ENCODE results near the gene CCT8L2.
"Not testable (repeated sequence)": the region's sequence is repeated elsewhere in the genome, so short reads cannot be mapped to it uniquely, and the experiment has no call there.

Gene CCT8L2

DNA sequence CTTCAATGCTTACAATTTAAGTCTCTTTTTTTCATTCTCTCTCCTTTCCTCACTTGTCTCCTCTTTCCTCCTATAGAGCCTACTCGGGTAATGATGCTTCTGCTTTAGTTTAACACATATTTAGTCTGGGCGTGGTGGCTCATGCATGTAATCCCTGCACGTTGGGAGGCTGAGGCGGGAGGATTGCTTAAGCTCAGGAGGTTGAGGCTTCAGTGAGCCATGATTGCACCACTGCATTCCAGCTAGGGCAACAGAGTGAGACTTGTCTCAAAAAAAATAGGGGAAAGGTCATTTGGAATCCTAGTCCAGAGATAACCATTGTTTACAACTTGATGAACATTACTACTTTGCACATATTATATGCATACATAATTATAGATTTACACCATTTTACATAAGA is 1.4 kb upstream of the CCT8L2 start:
- DNase-seq (ENCODE audit: low spot score), result no peak

DNA sequence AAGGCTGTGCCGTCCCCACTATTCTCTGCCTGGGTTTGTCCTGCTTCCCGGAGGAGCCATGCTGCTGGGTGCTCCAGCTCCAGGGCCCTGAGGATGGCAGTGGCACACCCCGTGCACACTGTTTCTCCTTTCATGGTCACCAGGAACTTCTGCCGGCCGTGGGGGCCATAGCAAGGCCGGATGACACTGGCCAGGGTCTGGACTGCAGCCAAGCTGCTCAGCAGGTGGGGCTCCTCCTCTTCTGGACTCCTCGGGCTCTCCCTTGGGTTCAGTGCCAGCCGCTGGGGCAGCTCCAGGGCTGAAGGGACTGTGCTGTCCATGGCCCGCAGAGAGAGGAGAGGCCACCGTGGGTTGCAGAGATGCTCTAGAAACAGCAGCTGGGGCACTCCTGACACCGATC is 379 bp downstream of the CCT8L2 start:
- DNase-seq (ENCODE audit: low spot score), result not testable (repeated sequence)

DNA sequence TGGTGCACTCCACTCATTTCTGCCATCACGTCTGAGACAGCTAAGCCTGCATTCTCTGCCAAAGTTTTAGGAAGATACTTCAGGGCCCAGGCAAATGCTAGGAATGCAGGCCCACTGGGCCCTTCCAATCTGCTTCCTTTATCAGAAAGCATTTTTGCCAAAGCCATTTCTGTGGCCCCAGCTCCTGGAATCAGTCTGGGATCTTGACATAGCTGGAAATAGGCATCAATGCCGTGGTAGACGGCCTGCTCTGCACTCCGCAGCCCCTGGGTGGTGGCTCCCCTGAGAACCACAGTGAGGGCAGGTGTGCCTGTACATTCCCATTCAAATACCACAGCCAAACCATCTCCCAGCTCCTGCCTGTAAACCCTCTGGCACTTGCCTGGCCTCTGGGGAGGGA is 1.5 kb downstream of the CCT8L2 start:
- DNase-seq (ENCODE audit: low spot score), result not testable (repeated sequence)

DNA sequence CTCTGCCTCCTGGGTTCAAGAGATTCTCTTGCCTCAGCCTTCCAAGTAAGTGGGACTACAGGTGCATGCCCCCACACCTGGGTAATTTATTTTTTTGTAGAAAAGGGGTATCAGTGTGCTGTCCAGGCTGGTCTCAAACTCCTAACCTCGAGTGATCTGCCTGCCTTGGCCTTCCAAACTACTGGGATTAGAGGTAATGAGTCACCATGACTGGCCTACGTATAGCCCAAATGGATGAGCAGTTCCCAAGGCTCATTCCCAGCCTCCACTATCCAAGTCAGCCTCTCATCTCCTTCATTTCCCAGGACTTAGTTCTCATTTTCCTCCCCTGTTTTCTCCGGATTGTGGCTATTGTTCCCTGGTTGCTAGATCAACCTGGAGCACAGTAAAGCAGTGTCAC is 5.6 kb downstream of the CCT8L2 start:
- no peak for DNase-seq (ENCODE audit: low spot score)

DNA sequence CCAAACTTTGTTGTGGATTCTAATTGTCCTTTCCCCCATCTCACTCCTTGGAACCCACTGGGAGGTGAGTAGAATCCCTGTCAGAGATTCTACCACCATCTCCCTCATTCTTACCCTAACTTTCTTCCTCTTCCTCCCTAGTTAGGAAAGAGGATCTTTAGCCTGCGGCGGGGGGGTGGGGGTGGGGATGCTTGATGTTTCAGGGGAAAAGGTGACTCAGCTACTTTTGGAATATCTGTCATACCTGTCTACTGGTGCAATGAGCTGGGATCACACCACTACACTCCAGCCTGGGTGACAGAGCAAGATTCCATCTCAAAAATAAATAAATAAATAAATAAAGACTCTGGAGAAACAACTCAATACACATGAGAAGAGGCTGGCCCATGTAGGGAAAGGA is 6.4 kb downstream of the CCT8L2 start:
- DNase-seq (ENCODE audit: low spot score), result no peak

DNA sequence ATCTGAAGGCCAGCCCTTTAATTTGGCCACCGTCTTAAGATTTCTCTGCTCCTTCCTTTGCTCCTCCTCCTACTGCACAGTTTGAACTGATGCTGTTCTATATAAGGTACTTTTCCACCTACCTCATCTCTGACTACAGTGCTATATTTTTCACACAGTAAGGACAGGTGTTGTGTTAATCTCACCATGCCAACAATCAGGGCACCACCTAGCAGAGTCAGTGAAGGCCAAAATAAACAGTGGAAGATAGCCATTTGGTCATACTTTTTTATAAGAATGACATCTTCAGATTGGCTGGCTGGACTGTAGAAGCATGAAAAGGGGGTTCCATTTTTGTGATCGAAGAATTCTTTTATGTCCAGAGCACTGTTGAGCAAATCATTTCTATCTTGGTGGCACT is 11.7 kb downstream of the CCT8L2 start:
- DNase-seq (ENCODE audit: low spot score), result not testable (repeated sequence)

DNA sequence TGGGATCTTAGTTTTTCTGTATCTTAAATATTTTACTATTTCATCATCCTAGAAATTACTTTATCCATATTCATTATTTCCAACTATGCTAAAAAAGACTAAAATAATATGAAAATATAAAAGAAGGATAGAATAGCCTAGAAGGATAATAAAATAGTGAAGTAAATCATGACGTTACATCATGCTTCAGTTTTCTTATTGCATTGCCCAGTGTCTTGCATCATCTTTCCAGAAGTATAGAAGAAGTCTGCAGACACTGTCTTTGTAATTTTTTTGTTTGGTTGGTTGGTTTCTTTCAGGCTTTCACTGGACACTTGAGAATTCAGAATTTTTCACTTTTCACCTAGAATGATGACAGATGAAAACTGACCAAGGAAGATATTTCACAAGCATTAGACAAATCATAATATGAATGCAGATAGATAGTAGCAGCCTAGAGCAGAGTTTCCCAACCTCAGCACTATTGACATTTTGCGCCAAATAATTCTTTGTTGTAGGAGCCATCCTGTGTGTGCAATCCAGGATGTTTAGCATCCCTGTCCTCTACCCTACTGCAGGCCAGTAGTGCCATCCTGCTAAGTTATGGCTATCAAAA is 23.3 kb downstream of the CCT8L2 start:
- not testable (repeated sequence) for DNase-seq (ENCODE audit: low spot score)

DNA sequence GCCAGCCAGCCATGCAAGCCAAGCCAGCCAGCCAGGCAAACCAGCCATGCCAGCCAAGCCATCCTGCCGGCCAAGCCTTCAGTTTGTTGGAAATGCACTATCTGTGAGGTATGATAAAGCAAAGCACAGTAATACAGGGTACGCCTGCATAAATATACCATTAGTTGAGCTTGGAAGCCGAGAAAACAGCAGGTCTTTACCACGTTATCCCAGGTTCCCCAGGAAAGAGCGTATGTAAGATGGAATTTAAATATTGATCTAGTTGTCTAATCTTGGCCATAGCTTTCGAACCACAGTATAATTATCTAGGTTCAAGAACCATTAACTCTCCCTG is 24.2 kb downstream of the CCT8L2 start:
- no peak for DNase-seq (ENCODE audit: low spot score)

DNA sequence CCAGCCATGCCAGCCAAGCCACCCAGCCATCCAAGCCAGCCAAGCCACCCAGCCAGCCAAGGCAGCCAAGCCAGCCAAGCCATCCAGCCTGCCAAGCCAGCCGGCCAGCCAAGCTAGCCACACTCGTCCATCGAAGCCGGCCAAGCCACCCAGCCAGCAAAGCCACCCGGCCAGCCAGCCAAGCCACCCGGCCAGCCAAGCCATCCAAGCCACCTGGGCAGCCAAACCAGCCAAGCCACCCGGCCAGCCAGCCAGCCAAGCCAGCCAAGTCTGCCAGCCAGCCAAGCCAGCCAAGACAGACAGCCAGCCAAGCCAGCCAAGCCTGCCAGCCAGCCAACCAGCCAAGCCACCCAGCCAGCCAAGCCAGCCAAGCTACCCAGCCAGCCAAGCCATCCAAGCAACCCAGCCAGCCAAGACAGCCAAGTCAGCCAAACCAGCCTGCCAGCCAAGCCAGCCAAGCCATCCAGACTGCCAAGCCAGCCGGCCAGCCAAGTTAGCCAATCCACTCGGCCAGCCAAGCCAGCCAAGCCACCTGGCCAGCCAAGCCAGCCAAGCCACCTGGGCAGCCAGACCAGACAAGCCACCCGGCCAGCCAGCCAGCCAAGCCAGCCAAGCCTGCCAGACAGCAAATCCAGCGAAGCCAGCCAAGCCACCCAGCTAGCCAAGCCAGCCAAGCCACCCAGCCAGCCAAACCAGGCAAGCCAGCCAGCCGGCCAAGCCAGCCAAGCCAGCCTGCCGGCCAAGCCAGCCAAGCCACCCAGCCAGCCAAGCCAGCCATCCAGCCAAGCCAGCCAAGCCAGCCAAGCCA is 24.8 kb downstream of the CCT8L2 start:
- not testable (repeated sequence) for DNase-seq (ENCODE audit: low spot score)

DNA sequence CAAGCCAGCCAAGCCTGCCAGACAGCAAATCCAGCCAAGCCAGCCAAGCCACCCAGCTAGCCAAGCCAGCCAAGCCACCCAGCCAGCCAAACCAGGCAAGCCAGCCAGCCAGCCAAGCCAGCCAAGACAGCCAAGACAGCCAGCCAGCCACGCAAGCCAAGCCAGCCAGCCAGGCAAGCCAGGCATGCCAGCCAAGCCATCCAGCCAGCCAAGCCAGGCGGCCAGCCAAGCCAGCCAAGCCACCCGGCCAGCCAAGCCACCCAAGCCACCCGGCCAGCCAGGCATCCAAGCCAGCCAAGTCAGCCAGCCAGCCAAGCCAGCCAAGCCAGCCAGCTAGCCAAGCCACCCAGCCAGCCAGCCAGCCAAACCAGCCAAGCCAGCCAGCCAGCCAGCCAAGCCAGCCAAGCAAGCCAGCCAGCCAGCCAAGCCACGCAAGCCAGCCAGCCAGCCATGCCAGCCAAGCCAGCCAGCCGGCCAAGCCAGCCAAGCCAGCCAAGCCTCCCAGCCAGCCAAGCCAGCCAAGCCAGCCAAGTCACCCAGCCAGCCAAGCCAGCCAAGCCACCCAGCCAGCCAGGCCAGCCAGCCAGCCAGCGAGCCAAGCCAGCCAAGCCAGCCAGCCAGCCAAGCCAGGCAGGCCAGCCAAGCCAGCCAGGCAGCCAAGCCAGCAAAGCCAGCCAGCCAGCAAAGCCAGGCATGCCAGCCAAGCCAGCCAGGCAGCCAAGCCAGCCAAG is 26.0 kb downstream of the CCT8L2 start:
- not testable (repeated sequence) for DNase-seq (ENCODE audit: low spot score)

DNA sequence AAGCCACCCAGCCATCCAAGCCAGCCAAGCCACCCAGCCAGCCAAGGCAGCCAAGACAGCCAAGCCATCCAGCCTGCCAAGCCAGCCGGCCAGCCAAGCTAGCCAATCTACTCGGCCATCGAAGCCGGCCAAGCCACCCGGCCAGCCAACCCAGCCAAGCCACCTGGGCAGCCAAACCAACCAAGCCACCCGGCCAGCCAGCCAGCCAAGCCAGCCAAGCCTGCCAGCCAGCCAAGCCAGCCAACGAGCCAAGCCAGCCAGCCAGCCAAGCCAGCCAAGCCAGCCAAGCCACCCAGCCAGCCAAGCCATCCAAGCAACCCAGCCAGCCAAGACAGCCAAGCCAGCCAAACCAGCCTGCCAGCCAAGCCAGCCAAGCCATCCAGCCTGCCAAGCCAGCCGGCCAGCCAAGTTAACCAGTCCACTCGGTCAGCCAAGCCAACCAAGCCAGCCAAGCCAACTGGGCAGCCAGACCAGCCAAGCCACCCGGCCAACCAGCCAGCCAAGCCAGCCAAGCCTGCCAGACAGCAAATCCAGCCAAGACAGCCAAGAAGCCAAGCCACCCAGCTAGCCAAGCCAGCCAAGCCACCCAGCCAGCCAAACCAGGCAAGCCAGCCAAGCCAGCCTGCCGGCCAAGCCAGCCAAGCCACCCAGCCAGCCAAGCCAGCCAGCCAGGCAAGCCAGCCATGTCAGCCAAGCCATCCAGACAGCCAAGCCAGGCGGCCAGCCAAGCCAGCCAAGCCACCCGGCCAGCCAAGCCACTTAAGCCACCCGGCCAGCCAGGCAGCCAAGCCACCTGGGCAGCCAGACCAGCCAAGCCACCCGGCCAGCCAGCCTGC is 26.8 kb downstream of the CCT8L2 start:
- DNase-seq (ENCODE audit: low spot score), result not testable (repeated sequence)

DNA sequence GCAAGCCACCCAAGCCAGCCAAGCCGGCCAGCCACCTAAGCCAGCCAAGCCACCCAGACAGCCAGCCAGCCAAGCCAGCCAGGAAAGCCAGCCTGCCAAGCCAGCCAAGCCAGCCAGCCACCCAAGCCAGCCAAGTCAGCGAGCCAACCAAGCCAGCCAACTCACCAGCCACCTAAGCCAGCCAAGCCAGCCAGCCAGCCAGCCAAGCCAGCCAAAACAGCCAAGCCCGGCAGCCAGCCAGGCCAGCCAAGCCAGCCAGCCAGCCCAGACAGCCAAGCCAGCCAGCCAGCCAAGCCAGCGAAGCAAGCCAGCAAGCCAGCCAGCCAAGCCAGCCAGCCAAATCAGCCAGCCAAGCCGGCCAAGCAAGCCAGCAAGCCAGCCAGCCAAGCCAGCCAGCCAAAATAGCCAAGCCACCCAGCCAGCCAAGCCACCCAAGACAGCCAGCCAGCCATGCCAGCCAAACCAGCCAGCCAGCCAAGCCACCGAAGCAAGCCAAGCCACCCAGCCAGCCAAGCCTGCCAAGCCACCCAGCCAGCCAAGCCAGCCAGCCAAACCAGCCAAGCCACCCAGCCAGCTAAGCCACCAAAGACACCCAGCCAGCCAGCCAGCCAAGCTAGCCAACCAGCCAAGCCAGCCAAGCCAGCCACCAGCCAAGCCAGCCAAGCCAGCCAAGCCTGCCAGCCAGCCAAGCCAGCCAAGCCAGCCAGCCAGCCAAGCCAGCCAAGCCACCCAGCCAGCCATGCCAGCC is 27.6 kb downstream of the CCT8L2 start:
- not testable (repeated sequence) for DNase-seq (ENCODE audit: low spot score)

DNA sequence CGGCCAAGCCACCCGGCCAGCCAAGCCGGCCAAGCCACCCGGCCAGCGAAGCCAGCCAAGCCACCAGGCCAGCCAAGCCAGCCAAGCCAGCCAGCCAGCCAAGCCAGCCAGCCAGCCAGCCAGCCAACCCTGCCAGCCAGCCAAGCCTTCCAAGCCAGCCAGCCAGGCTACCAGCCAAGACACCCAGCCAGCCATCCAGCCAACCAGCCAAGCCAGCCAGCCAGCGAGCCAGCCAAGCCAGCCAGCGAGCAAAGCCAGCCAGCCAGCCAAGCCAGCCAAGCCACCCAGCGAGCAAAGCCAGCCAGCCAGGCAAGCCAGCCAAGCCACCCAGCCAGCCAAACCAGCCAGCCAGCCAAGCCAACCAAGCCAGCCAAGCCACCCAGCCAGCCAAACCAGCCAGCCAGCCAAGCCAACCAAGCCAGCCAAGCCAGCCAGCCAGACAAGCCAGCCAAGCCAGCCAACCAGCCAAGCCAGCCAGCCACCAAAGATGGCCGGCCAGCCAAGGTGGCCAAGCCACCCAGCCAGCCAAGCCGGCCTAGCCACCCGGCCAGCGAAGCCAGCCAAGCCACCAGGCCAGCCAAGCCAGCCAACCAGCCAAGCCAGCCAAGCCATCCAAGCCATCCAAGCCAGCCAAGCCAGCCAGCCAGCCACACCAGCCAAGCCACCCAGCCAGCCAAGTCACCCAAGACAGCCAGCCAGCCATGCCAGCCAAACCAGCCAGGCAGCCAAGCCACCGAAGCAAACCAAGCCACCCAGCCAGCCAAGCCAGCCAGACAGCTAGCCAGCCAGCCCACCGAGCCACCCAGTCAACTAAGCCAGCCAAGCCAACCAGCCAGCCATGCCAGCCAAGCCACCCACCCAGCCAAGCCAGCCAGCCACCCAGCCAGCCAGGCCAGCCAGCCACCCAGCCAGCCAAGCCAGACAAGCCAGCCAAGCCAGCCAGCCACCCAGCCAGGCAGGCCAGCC is 28.8 kb downstream of the CCT8L2 start:
- no peak for DNase-seq (ENCODE audit: low spot score)

DNA sequence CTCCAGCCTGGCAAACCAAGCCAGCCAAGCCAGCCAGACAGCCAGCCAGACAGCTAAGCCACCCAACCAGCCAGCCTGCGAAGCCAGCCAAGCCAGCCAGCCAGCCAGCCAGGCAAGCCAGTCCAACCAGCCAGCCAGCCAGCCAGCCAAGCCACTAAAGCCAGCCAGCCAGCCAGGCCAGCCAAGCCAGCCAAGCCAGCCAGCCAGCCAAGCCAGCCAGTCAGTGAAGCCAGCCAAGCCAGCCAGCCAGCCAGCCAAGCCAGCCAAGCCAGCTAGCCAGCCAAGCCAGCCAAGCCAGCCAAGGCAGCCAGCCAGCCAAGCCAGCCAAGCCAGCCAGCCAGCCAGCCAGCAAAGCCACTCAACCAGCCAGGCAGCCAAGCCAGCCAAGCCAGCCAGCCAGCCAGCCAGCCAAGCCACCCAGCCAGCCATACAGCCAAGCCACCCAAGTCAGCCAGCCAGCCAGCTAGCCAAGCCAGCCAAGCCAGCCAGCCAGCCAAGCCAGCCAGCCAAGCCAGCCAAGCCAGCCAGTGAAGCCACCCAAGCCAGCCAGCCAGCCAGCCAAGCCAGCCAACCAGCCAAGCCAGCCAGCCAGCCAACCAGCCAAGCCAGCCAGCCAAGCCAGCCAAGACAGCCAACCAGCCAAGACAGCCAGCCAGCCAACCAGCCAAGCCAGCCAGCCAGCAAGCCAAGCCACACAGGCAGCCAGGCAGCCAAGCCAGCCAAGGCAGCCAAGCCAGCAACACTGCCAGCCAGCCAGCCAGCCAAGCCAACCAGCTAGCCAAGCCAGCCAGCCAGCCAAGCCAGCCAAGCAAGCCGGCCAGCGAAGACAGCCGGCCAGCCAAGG is 29.7 kb downstream of the CCT8L2 start:
- DNase-seq (ENCODE audit: low spot score), result no peak

DNA sequence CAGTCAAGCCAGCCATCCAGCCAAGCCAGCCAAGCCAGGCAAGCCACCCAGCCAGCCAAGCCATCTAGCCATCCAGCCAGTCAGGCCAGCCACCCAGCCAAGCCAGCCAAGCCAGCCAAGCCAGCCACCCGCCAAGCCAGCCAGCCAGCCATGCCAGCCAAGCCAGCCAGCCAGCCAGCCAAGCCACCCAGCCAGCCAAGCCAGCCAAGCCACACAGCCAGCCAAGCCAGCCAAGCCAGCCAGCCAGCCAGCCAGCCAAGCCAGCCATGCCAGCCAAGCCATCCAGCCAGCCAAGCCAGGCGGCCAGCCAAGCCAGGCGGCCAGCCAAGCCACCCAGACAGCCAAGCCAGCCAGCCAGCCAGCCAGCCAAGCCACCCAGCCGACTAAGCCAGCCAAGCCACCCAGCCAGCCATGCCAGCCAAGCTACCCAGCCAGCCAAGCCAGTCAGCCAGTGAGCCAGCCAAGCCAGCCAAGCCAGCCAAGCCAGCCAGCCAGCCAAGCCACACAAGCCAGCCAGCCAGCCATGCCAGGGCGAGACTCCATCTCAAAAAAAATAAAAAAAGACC is 31.4 kb downstream of the CCT8L2 start:
- not testable (repeated sequence) for DNase-seq (ENCODE audit: low spot score)

DNA sequence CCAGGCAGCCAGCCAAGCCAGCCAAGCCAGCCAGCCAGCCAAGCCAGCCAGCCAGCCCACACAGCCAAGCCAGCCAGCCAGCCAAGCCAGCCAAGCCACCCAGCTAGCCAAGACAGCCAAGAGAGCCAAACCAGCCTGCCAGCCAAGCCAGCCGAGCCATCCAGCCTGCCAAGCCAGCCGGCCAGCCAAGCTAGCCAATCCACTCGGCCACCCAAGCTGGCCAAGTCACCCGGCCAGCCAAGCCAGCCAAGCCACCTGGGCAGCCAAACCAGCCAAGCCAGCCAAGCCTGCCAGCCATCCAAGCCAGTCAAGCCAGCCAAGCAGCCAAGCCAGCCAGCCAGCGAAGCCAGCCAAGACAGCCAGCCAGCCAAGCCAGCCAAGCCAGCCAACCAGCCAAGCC is 32.0 kb downstream of the CCT8L2 start:
- not testable (repeated sequence) for DNase-seq (ENCODE audit: low spot score)

DNA sequence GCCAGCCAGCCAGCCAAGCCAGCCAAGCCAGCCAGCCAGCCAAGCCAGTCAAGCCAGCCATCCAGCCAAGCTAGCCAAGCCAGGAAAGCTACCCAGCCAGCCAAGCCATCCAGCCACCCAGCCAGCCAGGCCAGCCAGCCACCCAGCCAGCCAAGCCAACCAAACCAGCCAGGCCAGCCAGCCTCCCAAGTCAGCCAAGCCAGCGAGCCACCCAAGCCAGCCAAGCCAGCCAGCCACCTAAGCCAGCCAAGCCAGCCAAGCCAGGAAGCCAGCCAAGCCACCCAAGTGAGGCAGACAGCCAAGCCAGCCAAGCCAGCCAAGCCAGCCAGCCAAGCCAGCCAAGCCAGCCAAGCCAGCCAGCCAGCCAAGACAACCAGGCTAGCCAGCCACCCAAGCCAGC is 32.6 kb downstream of the CCT8L2 start:
- not testable (repeated sequence) for DNase-seq (ENCODE audit: low spot score)

DNA sequence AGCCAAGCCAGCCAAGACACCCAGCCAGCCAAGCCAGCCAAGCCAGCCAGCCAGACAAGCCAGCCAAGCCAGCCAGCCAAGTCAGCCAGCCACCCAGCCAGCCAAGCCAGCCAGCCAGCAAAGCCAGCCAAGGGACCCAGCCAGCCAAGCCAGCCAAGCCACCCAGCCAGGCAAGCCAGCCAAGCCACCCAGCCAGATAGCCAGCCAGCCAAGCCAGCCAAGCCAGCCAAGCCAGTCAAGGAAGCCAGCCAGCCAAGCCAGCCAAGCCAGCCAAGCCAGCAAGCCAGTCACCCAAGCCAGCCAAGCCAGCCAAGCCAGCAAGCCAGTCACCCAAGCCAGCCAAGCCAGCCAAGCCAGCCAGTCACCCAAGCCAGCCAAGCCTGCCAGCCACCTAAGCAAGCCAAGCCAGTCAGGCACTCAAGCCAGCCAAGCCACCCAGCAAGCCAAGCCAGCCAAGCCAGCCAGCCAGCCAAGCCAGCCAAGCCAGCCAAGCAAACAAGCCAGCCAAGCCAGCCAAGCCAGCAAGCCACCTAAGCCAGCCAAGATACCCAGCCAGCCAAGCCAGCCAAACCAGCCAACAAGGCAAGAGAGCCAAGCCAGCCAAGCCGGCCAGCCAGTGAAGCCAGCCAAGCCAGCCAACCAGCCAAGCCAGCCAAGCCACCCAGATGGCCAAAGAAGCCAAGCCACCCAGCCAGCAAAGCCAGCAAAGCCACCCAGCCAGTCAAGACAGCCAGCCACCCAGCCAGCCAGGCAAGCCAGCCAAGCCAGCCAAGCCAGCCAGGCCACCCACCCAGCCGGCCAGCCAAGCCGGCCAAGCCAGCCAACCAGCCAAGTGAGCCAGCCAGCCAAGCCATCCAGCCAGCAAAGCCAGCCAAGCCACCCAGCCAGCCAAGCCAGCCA is 33.3 kb downstream of the CCT8L2 start:
- no peak for DNase-seq (ENCODE audit: low spot score)
